HG03103 (cell line): Measurements from ENCODE around the gene ZNF385D.

Source experiments
- ATAC-seq: cut with Tn5 transposase; IDR thresholded peaks from one replicate; pipeline ENCODE4 v1.9.1; 2021; ENCODE audit warnings: low read depth; ENCODE audit not compliant: unreplicated experiment

The ZNF385D gene

GRCh38 chr3:21462141-21462540, 288.9 kb downstream of the ZNF385D start:
- ATAC-seq, result no peak

DNA sequence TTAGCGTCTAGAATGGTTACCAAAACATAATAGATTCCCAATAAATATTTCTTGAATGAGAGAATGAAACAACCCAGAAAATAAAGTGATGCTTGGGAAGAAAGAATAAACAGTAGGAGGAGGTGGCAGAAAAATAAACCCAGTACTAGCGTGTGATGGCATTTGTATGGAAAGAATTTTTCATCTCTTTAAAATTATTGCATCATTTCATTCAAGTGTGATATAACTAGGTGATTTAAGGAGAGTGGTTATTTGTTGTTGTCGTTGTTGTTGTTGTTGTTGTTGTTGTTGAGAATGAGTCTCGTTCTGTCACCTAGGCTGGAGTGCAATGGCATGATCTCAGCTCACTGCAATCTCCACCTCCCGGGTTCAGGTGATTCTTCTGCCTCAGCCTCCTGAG, 293.9 kb downstream of the ZNF385D start:
- ATAC-seq, result no peak

DNA sequence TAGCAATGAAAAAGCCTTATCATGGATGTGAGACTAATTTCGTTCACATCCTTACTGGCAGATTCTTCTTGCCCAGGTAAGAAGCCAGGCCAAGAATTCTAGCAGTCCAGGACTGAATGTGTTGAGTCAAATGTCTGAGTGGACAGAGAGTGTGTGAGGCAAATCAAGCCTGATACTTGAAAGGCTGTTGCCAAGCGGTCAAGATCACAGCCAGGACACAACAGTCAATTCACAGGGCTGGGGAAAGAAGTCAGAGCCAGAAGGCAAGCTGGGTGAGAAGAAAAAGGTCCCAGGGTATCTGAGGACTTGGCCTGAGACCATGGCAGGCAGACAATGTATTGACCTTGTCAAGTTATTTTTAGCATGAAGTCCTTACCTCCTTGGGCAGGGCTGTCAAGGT, 301.3 kb downstream of the ZNF385D start:
- no peak for ATAC-seq

DNA sequence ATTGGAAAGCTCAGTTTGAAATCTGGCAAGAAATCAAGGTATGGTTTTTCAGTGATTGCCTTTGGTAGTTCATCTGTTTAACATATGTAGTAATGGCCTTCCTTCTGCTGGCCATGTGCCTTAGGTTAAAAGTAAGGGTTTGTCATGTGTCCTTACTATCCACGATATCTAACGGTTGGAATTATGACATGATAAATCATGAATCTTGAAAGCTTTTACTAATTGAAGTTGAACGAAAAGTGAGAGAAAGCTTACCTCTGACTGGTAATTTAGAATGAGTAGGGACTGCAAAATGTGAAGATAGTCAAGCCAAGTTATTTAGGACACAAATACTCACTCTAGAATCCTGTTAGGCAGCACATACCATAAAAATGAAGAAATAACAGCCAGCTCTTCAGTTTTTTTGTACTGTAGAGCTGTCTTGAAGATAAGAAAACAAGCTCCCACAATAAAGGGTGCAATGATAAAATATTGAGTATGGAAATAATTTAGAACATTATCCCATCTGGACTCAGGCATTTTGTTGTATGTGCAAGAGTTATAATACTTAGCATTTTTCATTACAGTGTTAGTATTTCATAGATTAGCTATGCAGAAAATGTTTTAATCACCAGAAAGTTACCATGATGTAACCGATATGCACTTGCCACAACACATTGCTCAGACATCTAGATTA, 303.4 kb downstream of the ZNF385D start:
- ATAC-seq, result no peak

DNA sequence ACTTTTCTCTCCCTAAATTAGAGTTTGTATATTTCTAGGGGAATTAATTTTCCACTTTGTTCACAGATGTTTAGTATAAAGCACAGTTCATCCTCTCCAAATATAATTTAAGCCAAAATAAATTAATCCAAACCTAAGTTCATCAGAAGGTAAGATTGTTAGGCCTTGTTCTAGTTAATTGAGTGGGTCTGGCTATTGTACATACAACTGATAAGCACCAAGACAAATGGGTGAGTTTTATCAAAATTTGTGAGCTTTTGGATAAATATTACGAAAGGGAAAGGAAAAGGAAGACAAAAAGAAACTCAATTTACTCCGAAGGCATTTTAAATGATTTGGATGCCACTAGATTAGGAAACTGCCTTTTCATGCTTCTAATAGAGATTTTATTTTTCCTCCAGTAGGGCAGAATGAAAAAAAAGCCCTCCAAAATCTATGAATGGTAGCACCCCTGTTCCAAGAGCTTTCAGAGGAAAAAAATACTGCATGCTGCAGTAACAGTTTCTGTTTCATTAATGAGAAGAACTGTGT, 304.0 kb downstream of the ZNF385D start:
- no peak for ATAC-seq

DNA sequence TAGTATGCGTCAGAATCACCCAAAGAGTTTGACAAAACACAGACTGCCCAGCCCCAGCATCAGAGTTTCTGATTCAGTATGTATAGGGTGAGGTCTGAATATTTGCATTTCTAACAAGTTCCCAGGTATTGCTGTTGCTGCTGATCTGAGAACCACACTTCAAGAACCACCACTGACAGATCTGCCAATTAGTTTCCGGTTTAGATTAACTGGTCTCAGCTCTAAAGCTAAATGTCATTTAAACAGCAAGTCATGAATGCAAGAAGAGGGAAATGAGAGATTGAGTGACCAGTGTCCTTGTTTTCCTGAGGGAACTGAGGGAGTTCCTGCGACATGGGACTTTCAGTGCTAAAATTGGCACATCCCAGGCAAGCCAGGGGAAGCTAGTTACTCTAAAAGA, 305.0 kb downstream of the ZNF385D start:
- ATAC-seq, result no peak

GRCh38 chr3:21441821-21442220, 309.2 kb downstream of the ZNF385D start:
- no peak for ATAC-seq

DNA sequence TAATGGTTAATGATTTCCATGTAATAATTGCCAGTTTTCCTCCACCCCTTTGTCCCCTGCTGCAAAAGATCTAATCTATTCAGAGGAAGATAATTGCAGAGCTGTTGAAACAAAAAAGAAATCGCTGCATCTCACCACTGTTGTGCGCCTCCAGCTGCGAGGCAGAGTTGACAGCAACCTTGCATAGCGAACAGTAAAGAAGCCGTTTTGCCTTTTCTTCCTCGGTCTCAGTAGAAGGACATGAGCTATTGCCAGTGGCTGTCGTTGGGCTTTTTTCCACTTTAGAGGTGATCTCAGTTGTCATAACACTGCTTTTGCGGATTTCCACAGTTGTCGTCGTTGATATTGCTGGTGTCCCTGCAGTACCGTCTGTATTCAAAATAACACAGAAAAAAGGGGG, 314.2 kb downstream of the ZNF385D start:
- no peak for ATAC-seq

DNA sequence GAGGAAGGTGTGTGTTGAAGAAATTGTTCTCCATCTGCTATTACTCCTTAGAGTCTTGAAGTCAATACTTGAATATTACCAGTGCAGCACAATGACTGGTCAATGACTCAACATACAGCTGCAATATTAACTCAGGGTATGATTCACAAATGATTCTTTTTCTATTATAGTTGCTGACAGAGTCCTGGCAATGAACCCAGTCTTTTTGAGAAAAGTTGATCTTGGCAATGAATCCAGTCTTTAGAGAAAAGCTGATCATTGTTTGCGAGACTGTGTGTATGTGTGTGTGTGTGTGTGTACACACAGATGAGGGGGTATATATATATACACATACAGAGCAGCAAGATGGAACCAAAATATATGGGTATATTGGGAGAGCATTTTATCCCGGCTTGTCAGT, 315.1 kb downstream of the ZNF385D start:
- no peak for ATAC-seq

GRCh38 chr3:21434310-21434709, 316.7 kb downstream of the ZNF385D start:
- no peak for ATAC-seq

- no peak for ATAC-seq
These were observed 317.3 kb downstream of the ZNF385D start for GRCh38 chr3:21433751-21434150.

- no peak for ATAC-seq
These were observed 324.1 kb downstream of the ZNF385D start for GRCh38 chr3:21426920-21427319.

GRCh38 chr3:21425715-21426114, 325.3 kb downstream of the ZNF385D start:
- ATAC-seq, result no peak

DNA sequence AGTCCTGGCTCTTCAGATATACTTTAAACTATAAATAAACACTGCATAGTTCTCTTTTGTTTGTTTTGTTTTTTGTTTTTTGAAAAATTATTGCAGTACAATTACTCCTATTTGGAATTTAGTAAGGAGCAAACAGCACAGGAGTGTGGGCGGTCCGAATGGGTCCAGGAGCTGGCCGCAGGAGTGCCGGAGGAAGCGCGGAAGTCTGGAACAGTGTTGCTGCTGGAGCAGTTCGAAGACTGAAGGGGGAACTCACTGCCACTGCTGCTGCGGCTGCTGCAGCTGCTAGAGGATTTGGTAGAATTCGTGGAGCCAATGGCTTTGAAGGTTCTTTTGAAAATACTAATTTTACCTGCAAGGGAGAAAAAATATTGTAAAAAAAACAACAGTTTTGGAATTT, 329.9 kb downstream of the ZNF385D start:
- ATAC-seq, result no peak

DNA sequence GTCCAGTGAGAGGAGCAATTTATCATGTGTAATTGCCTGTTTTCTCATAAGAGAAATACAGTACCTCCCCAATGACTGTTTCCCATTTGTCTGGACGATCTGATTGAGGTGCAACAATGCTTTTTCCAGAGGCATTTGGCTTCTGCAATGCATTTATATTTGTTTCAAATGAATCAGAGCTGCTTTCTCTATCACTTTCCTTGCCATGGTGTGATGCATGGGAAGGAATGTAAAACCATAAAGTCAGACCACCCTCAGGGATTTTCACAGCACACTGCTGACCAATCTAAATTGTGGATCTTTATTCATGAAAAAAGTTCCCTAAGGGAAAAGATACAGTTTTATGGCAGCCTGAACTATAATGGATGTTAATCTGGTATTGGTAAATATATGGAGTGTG, 333.0 kb downstream of the ZNF385D start:
- ATAC-seq, result no peak

- no peak for ATAC-seq
These were observed 336.5 kb downstream of the ZNF385D start for GRCh38 chr3:21414506-21414905.

DNA sequence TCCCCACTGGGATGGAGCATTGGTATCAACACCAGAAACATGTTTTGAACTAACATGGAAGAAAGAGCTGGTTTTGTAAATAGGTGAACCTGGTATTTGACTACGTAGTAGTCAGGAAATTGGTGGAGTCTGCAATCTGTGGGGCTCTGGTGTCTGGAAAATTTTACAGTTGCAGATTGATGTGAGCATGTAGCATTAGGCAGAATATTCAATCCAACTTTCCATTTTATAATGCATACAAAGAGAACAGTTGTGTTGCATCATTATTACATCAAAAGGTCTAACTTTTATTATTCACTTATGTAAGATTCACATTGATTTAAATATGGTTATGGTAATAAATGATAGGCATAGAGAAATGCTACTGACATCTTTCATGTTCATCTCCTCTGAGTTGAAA, 340.0 kb downstream of the ZNF385D start:
- ATAC-seq, result no peak

DNA sequence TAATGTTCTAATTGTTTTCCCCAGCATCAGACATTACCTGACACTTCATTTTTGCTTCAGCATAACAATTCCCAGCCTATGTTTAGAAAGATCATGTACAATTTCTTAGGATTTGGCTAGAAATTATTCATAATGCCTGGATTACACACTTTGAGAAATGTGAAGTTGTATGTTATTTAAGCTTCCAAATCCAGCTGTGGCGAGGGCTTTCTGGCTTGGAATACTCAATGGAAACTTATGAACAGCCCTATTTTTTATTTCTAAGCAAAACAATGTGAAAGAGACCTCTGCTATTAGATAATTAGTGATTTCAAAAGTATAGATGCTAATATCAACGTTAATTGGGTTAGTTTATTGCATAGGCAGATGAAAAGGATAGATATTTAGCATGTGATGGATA, 341.6 kb downstream of the ZNF385D start:
- no peak for ATAC-seq

DNA sequence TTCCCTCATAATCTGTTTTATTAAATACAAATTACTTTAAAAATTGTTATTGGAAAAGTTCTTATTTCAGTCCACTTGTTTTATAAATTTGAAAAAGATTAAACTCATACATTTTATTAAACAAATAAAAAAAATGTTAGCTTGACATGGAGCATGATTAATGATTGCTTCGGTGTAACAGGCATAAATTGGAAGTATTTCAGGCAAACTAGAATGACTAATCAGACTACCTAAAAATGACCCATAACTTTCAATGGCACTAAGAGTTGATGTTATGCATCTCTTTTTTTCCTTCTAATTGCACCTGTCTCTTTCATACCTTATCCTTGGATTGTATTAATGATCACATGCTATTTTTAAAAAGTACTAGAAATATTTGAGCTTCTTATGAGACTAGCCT, 343.3 kb downstream of the ZNF385D start:
- no peak for ATAC-seq

DNA sequence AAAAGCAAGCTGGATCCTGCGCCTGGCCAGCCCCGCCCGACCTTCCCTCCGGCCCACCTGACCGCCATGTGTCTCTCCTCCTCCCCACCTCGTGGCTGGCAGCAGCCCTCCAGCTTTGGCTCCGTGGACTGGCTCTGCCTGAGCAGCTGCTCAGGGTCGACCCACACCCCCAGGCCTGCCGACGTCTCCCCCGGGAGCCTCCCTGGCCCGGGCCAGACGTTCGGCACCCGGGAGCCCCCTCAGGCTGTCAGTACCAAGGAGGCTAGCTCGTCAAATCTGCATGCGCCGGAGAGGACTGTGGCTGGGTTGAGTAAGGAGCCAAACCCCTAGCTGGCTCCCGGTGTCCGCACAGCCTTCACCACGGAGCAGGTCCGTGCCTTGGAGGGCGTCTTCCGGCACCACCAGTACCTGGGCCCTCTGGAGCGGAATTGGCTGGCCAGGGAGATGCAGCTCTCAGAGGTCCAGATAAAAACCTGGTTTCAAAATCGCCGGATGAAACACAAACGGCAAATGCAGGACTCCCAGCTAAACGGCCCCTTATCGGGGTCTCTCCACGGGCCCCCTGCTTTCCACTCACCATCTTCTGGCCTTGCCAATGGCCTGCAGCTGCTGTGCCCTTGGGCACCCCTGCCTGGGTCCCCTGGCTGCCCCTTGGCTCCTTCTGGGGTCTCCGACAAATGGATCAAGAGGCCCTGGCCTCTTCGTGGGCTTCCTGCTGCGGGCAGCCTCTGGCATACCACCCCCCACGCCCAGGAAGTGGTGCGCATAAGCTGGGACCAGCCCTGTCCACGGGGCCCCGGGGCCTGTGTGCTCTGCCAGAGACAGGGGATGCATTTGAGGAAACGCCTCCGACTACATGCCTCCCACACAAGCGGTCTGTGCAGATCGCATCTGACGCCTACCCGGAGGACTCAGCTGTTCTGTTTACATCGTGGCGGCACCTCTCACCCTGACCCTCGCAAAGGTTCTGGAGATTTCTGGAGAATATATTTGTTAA, 345.0 kb downstream of the ZNF385D start:
- ATAC-seq, result no peak

DNA sequence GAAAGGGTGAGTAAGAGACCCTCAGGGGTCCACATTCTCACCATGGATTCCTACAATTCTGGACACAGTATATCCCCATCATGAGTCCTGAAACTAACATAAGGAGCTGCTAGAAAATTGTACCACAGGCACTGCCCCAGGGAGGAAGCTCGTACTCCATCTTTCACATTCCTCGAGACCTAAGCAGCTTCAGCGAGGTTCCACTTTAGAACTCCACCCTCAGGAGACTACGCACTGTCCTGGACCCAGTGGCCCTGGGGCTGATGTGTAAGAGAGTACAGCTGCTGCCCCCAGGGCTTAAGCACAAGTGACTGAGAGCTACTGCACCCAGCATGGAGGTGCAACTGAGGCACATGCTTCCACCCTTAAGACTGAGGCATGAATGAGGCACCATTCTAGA, 352.5 kb downstream of the ZNF385D start:
- ATAC-seq, result no peak
